GM18519 (cell line): Measurements from ENCODE around the gene PLA2G5.

Source experiments
- ATAC-seq: cut with Tn5 transposase; IDR thresholded peaks from one replicate; pipeline ENCODE4 v1.9.1; 2021; ENCODE audit warnings: mild to moderate bottlenecking, moderate library complexity; ENCODE audit not compliant: unreplicated experiment, low FRiP score

PLA2G5 gene

GRCh38 chr1:20063861-20064292, 6.1 kb upstream of the PLA2G5 start:
- no peak for ATAC-seq

DNA sequence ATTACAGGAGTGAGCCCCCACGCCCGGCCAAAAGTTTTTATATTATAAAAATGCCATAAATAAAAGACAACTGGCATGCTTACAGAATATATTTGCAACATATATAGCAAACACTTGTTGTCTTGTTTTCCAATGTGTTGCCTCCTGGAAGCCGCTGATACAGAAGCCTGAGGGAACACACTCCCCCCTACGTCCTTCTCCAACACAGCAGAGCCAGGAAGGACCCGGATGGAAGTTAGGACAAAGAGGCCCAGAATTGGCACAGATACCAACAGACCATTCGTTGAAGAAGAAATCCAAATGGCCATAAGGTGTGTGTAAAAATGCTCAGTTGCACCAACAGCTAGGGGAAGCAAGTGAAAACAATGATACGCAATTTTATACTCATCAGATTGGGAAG, 1.3 kb upstream of the PLA2G5 start:
- ATAC-seq: no peak

DNA sequence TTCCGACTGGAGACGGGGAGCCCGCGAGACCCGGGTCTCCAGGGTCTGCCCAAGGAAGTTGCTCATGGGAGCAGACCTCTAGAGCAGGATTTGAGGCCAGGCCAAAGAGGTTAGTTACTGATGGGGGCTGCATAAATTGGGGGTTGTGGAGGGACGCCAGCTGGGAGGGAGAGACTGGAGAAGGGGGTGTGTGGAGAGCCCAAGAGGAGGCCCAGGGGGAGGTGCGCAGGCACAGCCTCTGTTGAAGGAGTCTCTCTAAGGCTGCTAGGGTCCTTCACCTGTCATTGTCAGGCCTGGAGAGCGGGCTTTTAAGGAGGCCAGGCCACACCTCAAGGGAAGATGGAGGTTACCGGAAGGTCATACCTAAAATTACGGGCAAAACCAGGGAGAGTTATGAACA, 363 bp downstream of the PLA2G5 start:
- no peak for ATAC-seq

DNA sequence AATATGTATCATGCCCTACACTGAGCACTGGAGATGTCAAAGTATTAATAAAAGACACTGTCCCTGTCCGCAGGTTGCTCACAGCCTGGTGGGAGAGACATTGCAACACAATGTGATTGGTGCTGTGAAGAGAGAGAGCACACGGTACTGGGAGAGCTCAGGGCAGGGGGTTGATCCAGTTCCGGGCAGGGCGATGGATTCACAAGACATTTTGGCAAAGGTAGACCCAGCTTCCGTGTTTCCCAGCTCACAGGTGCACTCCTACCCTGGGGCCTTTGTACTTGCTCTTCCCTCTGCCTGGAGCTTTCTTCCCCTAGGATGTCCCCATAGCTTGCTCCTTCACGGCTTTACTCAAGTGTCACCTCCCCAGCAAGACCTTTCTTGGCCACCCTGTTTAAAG, 1.4 kb downstream of the PLA2G5 start:
- no peak for ATAC-seq

- no peak for ATAC-seq
Observed at GRCh38 chr1:20072771-20073170, 2.8 kb downstream of the PLA2G5 start.

- no peak for ATAC-seq
Observed at GRCh38 chr1:20073256-20073655, 3.3 kb downstream of the PLA2G5 start.

DNA sequence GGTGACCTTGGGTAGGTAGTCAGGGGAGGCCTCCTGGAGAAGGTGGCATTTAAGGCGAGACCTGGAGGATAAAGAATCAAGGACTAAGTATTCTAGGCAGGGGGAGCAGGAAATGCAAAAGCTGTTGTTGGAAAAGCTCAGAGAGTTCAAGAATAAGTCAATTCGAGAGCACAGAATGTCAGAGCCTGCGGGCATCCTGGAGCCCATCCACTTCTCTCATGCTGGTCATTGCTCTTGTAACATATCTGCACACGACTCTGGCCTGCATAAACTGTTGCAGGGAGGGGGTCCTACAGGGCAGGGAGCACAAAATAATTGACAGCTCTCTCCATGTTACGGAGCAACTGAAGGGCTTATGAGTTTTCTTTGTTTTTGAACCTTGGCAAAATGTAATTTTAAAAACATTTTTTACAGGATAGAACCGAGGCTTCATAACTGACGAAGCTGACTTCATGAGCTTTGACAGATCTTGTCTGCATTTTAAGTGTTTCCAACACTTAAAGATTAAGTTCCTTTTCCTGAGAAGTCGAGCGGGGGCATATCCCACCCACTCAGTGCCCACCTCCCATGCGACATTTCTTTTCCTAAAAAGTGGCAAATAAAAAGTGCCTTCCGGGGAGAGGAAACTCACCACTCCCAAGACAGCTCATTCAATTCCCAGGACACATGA, 4.2 kb downstream of the PLA2G5 start:
- ATAC-seq: no peak

DNA sequence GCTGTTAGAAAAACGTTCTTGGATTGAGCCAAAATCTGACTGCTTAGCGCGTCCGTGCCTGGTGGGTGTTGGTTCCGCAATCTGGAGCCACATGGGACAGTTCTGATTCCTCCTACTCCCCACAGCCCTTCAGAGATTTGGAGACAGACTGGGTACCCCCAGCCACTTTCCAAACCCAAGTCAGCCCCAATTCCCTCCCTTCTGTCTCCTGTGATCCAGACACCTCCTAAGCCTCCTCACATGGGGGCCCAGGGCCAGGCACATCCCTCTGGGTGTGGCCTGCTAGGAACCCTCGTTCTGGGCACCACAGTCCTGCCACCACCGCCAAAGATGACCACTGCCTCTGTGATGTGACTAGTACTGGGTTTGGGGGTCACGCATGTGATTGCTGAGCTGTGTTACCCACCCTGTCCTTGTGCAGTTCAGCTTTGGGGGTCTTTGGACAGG, 4.8 kb downstream of the PLA2G5 start:
- ATAC-seq: no peak

DNA sequence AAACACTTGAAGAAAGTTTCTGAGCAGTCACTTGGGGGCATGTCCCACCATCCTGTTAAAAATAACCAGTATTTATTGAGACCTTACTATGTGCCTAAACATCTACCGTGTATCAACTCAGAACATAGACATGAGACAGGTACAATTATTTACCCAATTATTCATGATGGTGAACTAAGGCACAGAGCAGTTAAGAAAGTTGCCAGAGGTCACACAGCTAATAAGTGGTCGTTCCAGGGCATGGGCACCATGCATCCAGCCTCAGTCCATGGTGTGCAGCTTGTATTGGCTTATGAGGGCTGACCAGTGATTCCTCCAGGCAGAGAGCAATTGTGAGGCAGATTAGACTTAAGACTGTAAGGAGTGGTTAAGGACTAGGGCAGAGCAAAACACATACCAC, 5.4 kb downstream of the PLA2G5 start:
- no peak for ATAC-seq

GRCh38 chr1:20076223-20076622, 6.2 kb downstream of the PLA2G5 start:
- ATAC-seq: no peak

- no peak for ATAC-seq
Observed at GRCh38 chr1:20076710-20077461, 6.9 kb downstream of the PLA2G5 start.

GRCh38 chr1:20078171-20078651, 8.2 kb downstream of the PLA2G5 start:
- ATAC-seq: no peak

DNA sequence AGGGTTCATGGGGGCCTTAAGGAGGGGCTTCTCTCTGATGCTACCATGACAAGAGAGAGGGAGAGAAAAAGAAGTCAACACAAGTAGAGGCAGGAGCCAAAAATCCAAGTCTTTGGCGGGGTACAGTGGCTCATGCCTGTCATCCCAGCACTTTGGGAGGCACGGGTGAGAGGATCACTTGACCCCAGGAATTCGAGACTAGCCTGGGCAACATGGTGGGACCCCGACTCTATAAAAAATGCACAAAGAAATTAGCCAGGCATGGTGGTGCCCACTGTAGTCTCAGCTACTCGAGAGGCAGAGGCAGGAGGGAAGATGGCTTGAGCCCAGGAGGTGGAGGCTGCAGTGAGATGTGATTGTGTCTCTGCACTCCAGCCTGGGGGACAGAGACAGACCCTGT, 8.7 kb downstream of the PLA2G5 start:
- ATAC-seq: no peak

- no peak for ATAC-seq
Observed at GRCh38 chr1:20079661-20080305, 9.8 kb downstream of the PLA2G5 start.

DNA sequence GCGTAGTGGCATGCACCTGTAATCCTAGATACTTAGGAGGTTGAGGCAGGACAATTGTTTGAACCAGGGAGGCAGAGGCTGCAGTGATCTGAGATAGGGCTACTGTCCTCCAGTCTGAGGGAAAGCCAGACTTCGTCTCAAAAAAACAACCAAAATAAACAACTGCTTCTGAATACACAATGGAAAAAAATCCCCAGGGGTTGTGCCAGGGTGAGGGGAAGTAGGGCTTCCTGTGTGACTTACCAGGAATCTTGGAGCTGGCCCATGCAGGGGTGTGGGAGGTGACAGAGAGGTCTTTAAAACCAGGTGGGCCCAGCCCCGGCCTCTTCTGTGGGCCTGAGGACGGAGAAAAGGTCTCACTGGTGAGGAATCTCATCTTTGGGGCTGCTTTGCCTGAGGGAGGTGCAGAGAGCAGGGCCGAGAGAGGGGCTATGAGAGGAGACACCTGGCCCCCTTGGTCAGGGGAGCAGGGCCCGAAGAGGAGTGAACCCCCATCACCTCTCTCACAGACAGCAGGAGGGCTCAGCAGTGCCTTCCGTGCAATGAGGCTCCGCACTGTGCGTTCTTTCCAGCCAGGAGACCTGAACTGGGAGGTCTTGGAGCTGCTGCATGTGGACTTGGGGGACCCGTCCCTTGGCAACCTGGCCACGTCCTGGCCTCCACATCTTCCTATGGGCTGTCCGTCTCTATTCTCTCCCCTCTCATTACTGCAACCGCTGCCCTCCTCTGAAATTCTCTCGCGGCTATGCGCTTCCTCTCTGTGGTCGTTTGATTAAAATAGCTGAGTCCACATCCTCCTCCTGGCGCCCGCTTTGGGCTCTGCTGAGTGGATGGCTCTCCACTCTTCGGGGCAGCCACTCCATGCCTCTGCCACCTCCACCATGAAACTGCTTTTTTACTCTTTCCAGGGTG, 10.7 kb downstream of the PLA2G5 start:
- no peak for ATAC-seq

DNA sequence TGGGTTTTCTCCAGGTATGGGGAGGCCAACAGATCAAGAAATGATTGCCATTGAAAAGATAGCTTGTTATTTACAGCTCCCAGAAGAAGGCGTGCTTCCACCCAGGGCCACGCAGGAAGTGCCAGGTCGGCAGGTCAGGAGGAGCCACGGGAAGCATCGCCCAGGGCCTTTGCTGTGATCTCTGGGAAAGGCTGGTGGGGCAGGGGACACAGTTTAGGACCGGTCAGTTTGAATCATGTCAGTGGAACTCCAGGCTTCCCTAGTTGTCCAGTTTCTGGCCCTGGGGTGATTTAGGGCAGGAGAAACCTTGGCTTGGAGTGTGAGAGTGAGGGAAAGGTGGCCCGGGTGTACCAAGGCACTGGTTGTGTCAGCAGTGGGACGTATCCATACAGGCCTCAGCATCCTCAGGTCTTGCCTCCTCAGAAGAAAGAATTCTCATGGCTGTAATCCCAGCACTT, 11.4 kb downstream of the PLA2G5 start:
- no peak for ATAC-seq

DNA sequence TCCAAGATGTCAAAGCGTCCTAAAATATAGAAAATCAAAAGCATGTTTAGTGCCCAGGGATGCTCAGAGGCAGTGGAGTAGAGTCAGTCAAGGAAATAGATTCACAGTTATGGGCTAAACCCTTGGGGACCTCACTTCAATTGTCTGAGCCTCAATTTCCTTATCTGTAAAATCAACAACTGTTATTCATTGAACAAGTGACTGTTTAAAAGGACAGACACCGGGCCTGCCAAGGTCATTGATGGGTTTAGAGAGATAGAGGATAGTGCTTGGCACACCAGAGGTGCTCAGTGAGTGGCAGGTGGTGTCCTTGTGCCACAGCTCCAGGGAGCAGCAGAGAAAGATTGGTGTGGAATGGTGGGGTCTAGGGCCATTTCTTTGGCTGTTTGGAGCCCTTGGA, 12.8 kb downstream of the PLA2G5 start:
- no peak for ATAC-seq

- no peak for ATAC-seq
Observed at GRCh38 chr1:20083178-20083944, 13.4 kb downstream of the PLA2G5 start.

DNA sequence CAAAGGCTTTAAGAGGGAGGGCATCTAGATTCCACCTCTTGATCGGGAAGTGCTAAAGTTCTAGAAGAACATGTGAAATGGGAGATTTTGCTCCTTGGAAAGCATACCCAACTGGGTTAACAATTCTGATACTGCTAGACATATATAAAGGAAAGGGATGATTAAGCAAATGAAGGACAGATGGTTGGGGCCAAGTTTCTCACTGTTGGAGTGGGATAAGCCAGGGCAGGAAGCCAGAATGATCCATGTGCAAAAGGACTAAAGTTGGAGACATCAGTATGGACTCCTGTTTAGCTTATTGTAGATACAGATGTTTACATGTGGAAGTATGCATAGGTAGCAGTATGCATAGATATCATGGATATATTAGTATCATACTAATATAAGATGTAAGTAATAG, 16.8 kb downstream of the PLA2G5 start:
- no peak for ATAC-seq

DNA sequence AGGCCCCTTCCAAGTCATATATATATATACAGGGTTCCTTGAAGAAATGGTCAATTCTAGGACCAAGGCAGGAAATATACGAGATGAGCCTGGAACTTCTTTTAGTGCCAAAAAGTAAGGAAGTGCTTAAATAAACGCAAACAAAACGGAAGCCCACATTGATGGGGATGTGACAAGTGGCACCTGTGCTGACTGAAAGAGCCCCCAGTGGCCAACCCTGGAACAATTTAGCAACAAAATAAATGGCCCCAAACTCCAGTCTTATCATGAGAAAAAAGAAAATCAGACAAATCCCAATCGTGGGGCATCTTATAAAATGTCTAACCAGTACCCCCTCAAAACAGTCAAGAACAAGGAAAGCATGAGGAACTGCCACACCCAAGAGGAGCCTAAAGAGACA, 17.7 kb downstream of the PLA2G5 start:
- ATAC-seq: no peak
